Measurements from ENCODE around the gene ZNF160.
"Not testable (repeated sequence)": the region's sequence is repeated elsewhere in the genome, so short reads cannot be mapped to it uniquely, and the experiment has no call there.

Gene ZNF160

DNA sequence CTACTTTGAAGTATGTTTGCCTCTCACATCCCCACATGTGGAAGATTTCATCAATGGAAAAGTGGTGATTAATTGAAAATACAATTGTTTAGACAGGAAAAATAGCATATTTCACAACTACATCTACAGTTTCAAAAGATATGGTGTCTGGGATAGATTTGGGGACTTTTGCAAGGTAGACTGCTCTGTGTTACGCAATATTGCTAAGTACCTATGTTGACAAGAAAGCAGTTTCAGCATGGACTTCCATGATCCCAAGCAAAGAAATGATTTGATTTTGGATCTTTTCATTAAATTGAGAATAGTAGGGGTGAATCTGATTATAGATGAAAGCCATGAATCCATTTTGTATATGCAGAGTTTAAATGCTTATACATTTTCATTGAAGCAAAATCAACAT lies 10.5 kb downstream of the ZNF160 start:
- no peak for DNase-seq (ENCODE audit: low spot score)

GRCh38 chr19:53091413-53092254 lies 11.6 kb downstream of the ZNF160 start:
- DNase-seq (ENCODE audit: low spot score): no peak

DNA sequence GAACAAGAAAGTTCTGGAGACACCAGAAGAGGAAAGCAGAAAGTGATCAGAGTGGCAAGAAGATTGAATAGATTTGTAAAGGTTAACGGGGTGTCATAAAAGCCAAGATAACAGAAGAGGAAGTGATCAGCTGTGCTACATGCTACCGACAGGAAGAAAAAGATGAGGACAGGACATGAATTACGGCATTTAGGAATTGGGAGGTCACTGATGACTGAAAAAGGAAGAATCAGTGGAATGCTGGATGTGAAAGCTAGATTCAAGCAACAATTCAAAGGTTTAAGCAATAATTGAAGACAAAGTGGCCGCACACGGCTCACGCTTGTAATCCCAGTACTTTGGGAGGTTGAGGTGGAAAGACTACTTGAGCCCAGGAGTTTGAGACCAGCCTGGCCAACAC lies 15.1 kb downstream of the ZNF160 start:
- DNase-seq (ENCODE audit: low spot score): no peak

GRCh38 chr19:53086949-53087348 lies 16.3 kb downstream of the ZNF160 start:
- no peak for DNase-seq (ENCODE audit: low spot score)

GRCh38 chr19:53085496-53085895 lies 17.7 kb downstream of the ZNF160 start:
- DNase-seq (ENCODE audit: low spot score): no peak

GRCh38 chr19:53082929-53083328 lies 20.3 kb downstream of the ZNF160 start:
- no peak for DNase-seq (ENCODE audit: low spot score)

DNA sequence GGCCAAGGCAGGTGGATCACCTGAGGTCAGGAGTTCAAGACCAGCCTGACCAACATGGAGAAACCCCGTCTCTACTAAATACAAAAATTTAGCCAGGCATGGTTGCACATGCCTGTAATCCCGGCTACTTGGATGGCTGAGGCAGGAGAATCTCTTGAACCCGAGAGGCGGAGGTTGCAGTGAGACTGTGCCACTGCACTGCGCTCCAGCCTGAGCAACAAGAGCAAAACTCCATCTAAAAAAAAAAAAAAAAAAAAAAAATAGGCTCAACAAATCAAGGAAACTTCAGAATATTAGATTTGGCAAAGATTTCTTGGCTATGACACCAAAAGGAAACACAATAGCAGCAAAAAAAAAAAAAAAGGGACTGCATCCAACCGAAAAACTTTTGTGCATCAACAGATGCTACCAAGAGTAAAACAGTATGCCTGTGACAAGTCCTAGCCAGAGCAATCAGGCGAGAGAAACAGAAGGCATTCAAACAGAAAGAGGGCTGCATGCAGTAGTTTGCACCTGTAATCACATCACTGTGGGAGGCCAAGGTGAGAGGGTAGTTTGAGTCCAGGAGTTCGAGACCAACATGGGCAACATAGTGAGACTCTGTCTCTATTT lies 23.8 kb downstream of the ZNF160 start:
- no peak for DNase-seq (ENCODE audit: low spot score)

- DNase-seq (ENCODE audit: low spot score): no peak
Observed at GRCh38 chr19:53078668-53079067, 24.6 kb downstream of the ZNF160 start.

- DNase-seq (ENCODE audit: low spot score): peak; percentile 57
Observed at GRCh38 chr19:53076984-53077383, 26.2 kb downstream of the ZNF160 start.

DNA sequence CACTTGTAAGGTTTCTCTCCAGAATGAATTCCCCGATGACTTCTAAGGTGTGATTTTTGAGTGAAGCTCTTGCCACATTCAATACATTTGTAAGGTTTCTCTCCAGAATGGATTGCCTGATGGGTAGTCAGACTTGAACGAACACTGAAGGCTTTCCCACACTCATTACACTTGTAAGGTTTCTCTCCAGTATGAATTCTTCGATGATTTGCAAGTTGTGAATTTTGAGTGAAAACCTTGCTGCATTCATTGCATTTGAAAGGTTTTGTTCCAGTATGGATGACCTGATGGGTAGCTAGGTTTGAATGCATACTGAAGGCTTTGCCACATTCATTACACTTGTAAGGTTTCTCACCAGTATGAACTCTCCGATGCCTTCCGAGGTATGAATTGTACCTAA lies 34.4 kb downstream of the ZNF160 start:
- DNase-seq (ENCODE audit: low spot score): no peak

DNA sequence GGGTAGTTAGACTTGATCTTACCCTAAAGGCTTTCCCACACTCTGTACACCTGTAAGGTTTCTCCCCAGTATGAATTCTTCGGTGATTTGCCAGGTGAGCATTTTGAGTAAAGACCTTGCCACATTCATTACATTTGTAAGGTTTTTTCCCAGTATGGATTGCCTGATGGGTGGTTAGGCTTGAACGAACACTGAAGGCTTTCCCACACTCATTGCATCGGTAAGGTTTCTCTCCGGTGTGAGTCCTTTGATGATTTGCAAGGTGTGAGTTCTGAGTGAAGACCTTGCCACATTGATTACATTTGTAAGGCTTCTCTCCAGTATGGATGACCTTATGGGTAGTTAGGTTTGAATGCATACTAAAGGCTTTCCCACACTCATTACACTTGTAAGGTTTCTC lies 35.0 kb downstream of the ZNF160 start:
- DNase-seq (ENCODE audit: low spot score): no peak

- DNase-seq (ENCODE audit: low spot score): peak; percentile 30
Observed at GRCh38 chr19:53057904-53058580, 45.2 kb downstream of the ZNF160 start.

GRCh38 chr19:53055117-53055516 lies 48.1 kb downstream of the ZNF160 start:
- DNase-seq (ENCODE audit: low spot score): no peak

DNA sequence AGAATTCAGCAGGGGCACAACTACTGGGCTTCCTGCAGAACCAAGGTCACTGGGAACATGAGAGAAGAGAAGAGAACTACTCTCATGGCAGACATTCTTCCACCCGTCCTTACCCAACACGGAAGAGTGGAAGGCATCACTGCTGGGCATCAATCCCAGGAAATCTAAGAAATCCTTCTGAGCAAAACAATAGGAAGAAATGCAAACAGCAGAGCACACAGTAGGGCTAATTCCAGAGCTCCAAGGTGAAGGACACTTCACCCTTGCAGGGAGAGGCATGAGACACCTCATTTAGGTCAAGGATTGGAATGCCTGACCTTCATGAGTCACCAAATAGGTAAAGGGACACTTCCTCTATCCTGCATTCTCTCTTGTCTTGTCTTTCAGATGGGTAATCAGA lies 55.8 kb downstream of the ZNF160 start:
- no peak for DNase-seq (ENCODE audit: low spot score)

GRCh38 chr19:53045536-53045935 lies 57.7 kb downstream of the ZNF160 start:
- DNase-seq (ENCODE audit: low spot score): no peak

DNA sequence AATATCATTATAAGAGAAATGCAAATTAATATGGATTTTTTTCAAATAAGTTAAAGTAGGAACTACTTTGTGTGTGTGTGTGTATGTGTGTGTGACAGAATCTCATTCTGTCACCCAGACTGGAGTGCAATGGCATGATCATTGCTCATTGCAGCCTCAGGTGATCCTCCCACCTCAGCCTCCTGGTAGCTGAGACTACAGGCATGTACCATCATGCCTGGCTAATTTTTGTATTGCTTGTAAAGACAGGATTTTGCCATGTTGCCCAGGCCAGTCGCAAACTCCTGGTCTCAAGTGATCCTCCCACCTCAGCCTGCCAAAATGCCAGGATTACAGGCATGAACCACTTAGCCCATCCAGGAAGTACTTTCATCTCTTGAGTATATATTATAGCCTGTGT lies 61.9 kb downstream of the ZNF160 start:
- DNase-seq (ENCODE audit: low spot score): no peak

DNA sequence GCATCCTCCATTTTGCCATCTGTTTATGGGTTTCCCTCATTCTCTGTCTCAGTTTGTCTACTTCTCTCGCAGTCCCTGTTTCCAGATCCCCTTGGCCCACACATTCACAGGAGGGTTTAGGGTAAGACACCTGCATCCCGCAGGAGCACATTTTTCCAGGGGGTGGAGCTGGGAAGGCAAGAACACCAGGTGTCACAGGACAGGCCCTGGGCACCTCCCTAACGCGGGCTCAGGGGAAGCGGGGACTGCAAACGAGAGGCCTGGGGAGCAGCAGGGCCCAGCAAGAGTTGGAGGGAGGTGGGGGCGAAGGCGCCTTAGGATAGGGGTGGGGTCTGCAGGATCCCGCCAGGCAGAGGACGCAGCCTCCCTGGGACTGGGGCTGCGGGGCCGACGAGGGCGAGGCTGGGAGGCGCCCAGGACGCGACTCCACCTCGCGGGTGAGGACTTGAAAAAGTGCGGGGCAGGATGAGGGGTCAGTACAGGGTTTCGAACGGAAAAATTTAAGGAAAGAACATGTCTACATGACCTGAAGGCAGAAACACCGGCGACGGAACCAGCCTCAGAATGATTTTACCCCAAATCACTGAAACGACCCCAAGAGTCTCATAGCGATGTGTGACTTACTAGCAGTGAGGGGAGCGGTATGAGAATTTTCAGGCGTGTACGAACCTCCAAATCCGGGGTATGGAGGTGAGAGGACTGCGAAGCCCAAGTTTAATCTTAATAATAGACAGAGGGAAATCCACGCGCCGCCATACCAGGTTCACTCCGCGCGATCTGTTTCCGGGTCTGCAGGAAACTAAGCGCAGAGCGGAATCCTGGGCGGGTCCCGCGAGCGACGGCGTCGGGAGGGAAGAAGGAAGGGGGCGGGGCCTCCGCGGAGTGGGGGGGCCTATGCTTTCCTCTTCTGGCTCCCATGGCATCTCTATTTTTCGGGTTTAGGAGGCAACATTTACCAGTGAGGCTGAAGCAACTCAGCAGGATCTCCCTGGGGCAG lies 65.8 kb downstream of the ZNF160 start:
- DNase-seq (ENCODE audit: low spot score): peak; percentile 91

DNA sequence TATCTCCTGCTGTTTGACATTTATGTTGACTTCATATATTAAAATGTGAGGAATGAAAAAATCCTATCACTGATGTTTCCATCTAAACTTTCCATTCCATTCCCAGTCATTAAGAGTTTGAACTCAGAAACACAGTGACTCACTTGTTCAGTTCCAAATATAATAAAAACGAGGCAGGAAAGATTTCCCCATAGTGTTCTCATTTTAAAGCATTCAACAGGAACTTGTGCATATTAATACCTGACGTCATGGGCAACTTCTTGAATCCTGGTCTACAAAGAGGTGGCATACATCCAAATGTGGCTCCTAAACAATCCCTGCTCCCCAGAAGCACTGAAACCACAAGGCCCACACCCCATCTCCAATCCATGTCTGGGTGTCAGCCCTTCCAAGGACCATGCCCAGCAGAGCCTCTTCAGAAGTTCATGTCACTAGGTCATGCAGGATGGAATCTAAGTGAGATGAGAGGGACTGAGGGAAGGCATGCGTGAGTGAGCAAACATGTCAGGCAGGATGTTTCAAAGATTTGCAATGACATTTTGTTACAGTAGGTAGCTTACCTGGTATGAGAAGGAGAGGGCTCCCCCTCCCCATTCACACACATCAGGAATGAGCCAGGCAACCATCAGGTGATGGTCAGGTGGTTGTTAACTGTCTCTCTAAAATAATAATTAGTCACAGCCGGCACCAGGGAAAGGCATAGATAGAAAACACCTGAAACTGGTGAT lies 68.1 kb downstream of the ZNF160 start:
- DNase-seq (ENCODE audit: low spot score): no peak

GRCh38 chr19:53034054-53034453 lies 69.2 kb downstream of the ZNF160 start:
- no peak for DNase-seq (ENCODE audit: low spot score)

DNA sequence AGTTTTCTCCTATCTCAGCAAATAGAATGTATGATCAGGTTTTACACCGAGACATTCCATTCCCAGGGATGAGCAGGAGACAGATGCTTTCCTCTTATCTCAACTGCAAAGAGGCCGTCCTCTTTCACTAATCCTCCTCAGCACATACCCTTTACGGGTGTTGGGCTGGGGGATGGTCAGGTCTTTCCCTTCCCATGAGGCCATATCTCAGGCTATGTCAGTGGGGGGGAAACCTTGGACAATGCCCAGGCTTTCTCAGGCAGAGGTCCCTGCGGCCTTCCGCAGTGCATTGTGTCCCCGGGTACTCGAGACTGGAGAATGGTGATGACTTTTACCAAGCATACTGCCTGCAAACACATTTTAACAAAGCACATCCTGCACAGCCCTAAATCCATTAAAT lies 74.9 kb downstream of the ZNF160 start:
- not testable (repeated sequence) for DNase-seq (ENCODE audit: low spot score)

GRCh38 chr19:53019684-53020083 lies 83.5 kb downstream of the ZNF160 start:
- DNase-seq (ENCODE audit: low spot score): no peak
